Immature natural killer cell (primary cell): ENCODE results near the gene PLXND1. TPM values are rescaled to one million over a fixed set of nuclear protein-coding genes. Genes with fewer than 3 reads are reported as not detected.
A peak's percentile ranks its signal among the peaks of the same experiment; 100 is the strongest.

ENCODE experiments used
- DNase-seq, 3 donors: peaks; one replicate each; pipeline ENCODE4 v3.0.0; 2022; ENCODE audit warnings: mixed read lengths in 1 of 3
- H3K27ac Mint-ChIP-seq, 6 donors: one replicate each; pipeline ENCODE4 v1.8.0; 2020; ENCODE audit warnings: mixed read lengths in 6 of 6, mild to moderate bottlenecking in 5 of 6, inconsistent platforms in 4 of 6, moderate library complexity in 3 of 6
- H3K27me3 Mint-ChIP-seq, 3 donors: one replicate each; pipeline ENCODE4 v1.8.0; 2020 to 2021; ENCODE audit warnings: low read depth in 3 of 3, mild to moderate bottlenecking in 3 of 3, mixed read lengths in 3 of 3, moderate library complexity in 3 of 3, inconsistent platforms in 1 of 3
- H3K36me3 Mint-ChIP-seq, 3 donors: one replicate each; pipeline ENCODE4 v1.8.0; 2020; ENCODE audit warnings: mixed read lengths in 3 of 3, inconsistent platforms in 2 of 3, mild to moderate bottlenecking in 2 of 3
- H3K4me1 Mint-ChIP-seq, 2 donors: one replicate each; pipeline ENCODE4 v1.8.0; 2020; ENCODE audit warnings: inconsistent platforms in 2 of 2, mild to moderate bottlenecking in 2 of 2, mixed read lengths in 2 of 2, moderate library complexity in 1 of 2
- H3K4me3 Mint-ChIP-seq, 5 donors: one replicate each; pipeline ENCODE4 v1.8.0; 2020; ENCODE audit warnings: mild to moderate bottlenecking in 5 of 5, mixed read lengths in 5 of 5, inconsistent platforms in 3 of 5, moderate library complexity in 3 of 5
- H3K9me3 Mint-ChIP-seq, 6 donors: one replicate each; pipeline ENCODE4 v1.8.0; 2020; ENCODE audit warnings: mild to moderate bottlenecking in 6 of 6, mixed read lengths in 6 of 6, inconsistent platforms in 4 of 6, moderate library complexity in 3 of 6
- polyA plus RNA-seq, 3 donors: library from polyadenylated mRNA; unstranded; fragments of 300-500 nt; fragmentation: Illumina TruSeq; gene quantifications; one replicate each; pipeline ENCODE4 v1.2.3, GENCODE V29; 2021

Gene PLXND1
- polyA plus RNA-seq, 3 donors from 2014 or later: 3.1 to 30.2 (median 6.1) TPM

- no peak overlapping the region for H3K4me3 Mint-ChIP-seq
- no peak for DNase-seq
- H3K4me1 Mint-ChIP-seq: no peaks in the 10 kb centered on the region
- H3K27ac Mint-ChIP-seq: peak overlapping the region in 2 of 6 donors; percentile 27 to 45
- peaks cover 0 to 2% (median 2%) of the 10 kb centered on the region in 3 donors for H3K27me3 Mint-ChIP-seq
- H3K36me3 Mint-ChIP-seq: no peaks in the 10 kb centered on the region
- peaks cover 0 to 1% (median 0%) of the 10 kb centered on the region in 6 donors for H3K9me3 Mint-ChIP-seq
Observed at GRCh38 chr3:129540776-129541516, 65.5 kb downstream of the PLXND1 start.

GRCh38 chr3:129539206-129539605 lies 67.3 kb downstream of the PLXND1 start:
- Mint-ChIP-seq H3K4me1 (no peaks in the 10 kb centered on the region), H3K27me3 (peaks cover 0 to 2% (median 2%) of the 10 kb centered on the region in 3 donors), H3K4me3 (no peak overlapping the region), H3K9me3 (peaks cover 0 to 1% (median 0%) of the 10 kb centered on the region in 6 donors), H3K27ac (no peak overlapping the region), H3K36me3 (no peaks in the 10 kb centered on the region)
- no peak for DNase-seq

GRCh38 chr3:129536804-129537203 lies 69.7 kb downstream of the PLXND1 start:
- Mint-ChIP-seq H3K4me1 (no peaks in the 10 kb centered on the region), H3K9me3 (peaks cover 0 to 1% (median 0%) of the 10 kb centered on the region in 6 donors), H3K4me3 (no peak overlapping the region), H3K27ac (no peak overlapping the region), H3K27me3 (peaks cover 0 to 2% (median 2%) of the 10 kb centered on the region in 3 donors), H3K36me3 (no peaks in the 10 kb centered on the region)
- DNase-seq: no peak

GRCh38 chr3:129536374-129536667 lies 70.2 kb downstream of the PLXND1 start:
- DNase-seq: no peak
- peak overlapping the region in 1 of 6 donors; percentile 45 for H3K27ac Mint-ChIP-seq
- H3K36me3 Mint-ChIP-seq: no peaks in the 10 kb centered on the region
- H3K4me1 Mint-ChIP-seq: no peaks in the 10 kb centered on the region
- H3K9me3 Mint-ChIP-seq: peaks cover 0 to 1% (median 0%) of the 10 kb centered on the region in 6 donors
- peaks cover 2 to 4% (median 2%) of the 10 kb centered on the region in 3 donors for H3K27me3 Mint-ChIP-seq
- no peak overlapping the region for H3K4me3 Mint-ChIP-seq

- H3K4me1 Mint-ChIP-seq: no peaks in the 10 kb centered on the region
- H3K9me3 Mint-ChIP-seq: peaks cover 0 to 1% (median 0%) of the 10 kb centered on the region in 6 donors
- no peak for DNase-seq
- H3K27me3 Mint-ChIP-seq: peaks cover 2 to 5% (median 4%) of the 10 kb centered on the region in 3 donors
- H3K36me3 Mint-ChIP-seq: no peaks in the 10 kb centered on the region
- H3K4me3 Mint-ChIP-seq: no peak overlapping the region
- no peak overlapping the region for H3K27ac Mint-ChIP-seq
Observed at GRCh38 chr3:129535075-129535474, 71.4 kb downstream of the PLXND1 start.

- Mint-ChIP-seq H3K27me3 (peaks cover 2 to 7% (median 4%) of the 10 kb centered on the region in 3 donors), H3K4me3 (no peak overlapping the region), H3K9me3 (peaks cover 0 to 1% (median 0%) of the 10 kb centered on the region in 6 donors), H3K27ac (peak overlapping the region in 3 of 6 donors; percentile 4 to 40 (median 21)), H3K4me1 (no peaks in the 10 kb centered on the region), H3K36me3 (no peaks in the 10 kb centered on the region)
- no peak for DNase-seq
Observed at GRCh38 chr3:129534428-129535027, 71.9 kb downstream of the PLXND1 start.

GRCh38 chr3:129533406-129533805 lies 73.1 kb downstream of the PLXND1 start:
- Mint-ChIP-seq H3K27me3 (peaks cover 2 to 7% (median 4%) of the 10 kb centered on the region in 3 donors), H3K36me3 (no peaks in the 10 kb centered on the region), H3K27ac (no peak overlapping the region), H3K9me3 (peaks cover 0 to 1% (median 0%) of the 10 kb centered on the region in 6 donors), H3K4me3 (no peak overlapping the region), H3K4me1 (no peaks in the 10 kb centered on the region)
- no peak for DNase-seq

- peaks cover 2 to 6% (median 4%) of the 10 kb centered on the region in 3 donors for H3K27me3 Mint-ChIP-seq
- peak overlapping the region in 1 of 6 donors; percentile 26 for H3K27ac Mint-ChIP-seq
- peaks cover 0 to 1% of the 10 kb centered on the region in 2 donors for H3K4me1 Mint-ChIP-seq
- H3K36me3 Mint-ChIP-seq: no peaks in the 10 kb centered on the region
- no peak for DNase-seq
- peaks cover 0 to under 1% (median 0%) of the 10 kb centered on the region in 6 donors for H3K9me3 Mint-ChIP-seq
- H3K4me3 Mint-ChIP-seq: no peak overlapping the region
Observed at GRCh38 chr3:129532261-129532660, 74.2 kb downstream of the PLXND1 start.

- peak overlapping the region in 1 of 6 donors; percentile 76 for H3K27ac Mint-ChIP-seq
- H3K4me3 Mint-ChIP-seq: no peak overlapping the region
- peaks cover 0 to 1% of the 10 kb centered on the region in 2 donors for H3K4me1 Mint-ChIP-seq
- no peaks in the 10 kb centered on the region for H3K9me3 Mint-ChIP-seq
- H3K27me3 Mint-ChIP-seq: peaks cover 2 to 5% (median 4%) of the 10 kb centered on the region in 3 donors
- no peaks in the 10 kb centered on the region for H3K36me3 Mint-ChIP-seq
- DNase-seq: no peak
Observed at GRCh38 chr3:129531699-129532098, 74.8 kb downstream of the PLXND1 start.

- H3K36me3 Mint-ChIP-seq: no peaks in the 10 kb centered on the region
Observed at GRCh38 chr3:129530821-129531220, 75.7 kb downstream of the PLXND1 start.

GRCh38 chr3:129530251-129530791 lies 76.2 kb downstream of the PLXND1 start:
- peaks cover 0 to 1% of the 10 kb centered on the region in 2 donors for H3K4me1 Mint-ChIP-seq
- no peaks in the 10 kb centered on the region for H3K9me3 Mint-ChIP-seq
- no peak overlapping the region for H3K4me3 Mint-ChIP-seq
- no peaks in the 10 kb centered on the region for H3K36me3 Mint-ChIP-seq
- no peak overlapping the region for H3K27ac Mint-ChIP-seq
- no peak for DNase-seq
- H3K27me3 Mint-ChIP-seq: peaks cover 2 to 5% (median 4%) of the 10 kb centered on the region in 3 donors

More at GRCh38 chr3:129530821-129531220, 75.7 kb downstream of the PLXND1 start:
- H3K4me3 Mint-ChIP-seq: no peak overlapping the region
- peaks cover 0 to 1% of the 10 kb centered on the region in 2 donors for H3K4me1 Mint-ChIP-seq
- no peaks in the 10 kb centered on the region for H3K9me3 Mint-ChIP-seq
- H3K27ac Mint-ChIP-seq: no peak overlapping the region
- DNase-seq: no peak
- peaks cover 2 to 5% (median 4%) of the 10 kb centered on the region in 3 donors for H3K27me3 Mint-ChIP-seq

GRCh38 chr3:129529436-129530210 lies 76.9 kb downstream of the PLXND1 start:
- Mint-ChIP-seq H3K9me3 (no peaks in the 10 kb centered on the region), H3K36me3 (no peaks in the 10 kb centered on the region), H3K27ac (no peak overlapping the region), H3K27me3 (peaks cover 2 to 5% (median 4%) of the 10 kb centered on the region in 3 donors), H3K4me1 (peaks cover 0 to 1% of the 10 kb centered on the region in 2 donors), H3K4me3 (no peak overlapping the region)
- no peak for DNase-seq

GRCh38 chr3:129528589-129529100 lies 77.8 kb downstream of the PLXND1 start, which contains the start of gene RHO:
RHO (plus strand) TSS chr3:129528639; CDS start chr3:129528734, 95 bp downstream.
- no peak for DNase-seq
- Mint-ChIP-seq H3K4me3 (no peak within 1 kb of the TSS), H3K27ac (peak within 1 kb of the TSS in 2 of 6 donors; percentile 35 to 49), H3K27me3 (peaks cover 2 to 5% (median 4%) of the 10 kb centered on the region in 3 donors), H3K9me3 (no peaks in the 10 kb centered on the region), H3K36me3 (no peaks in the 10 kb centered on the region), H3K4me1 (peaks cover 0 to 1% of the 10 kb centered on the region in 2 donors)
